Measurements from ENCODE around the gene USP20.

The USP20 gene

GRCh38 chr9:129857207-129857606, 21.9 kb downstream of the USP20 start:
- no peak for DNase-seq (ENCODE audit: low read depth)

DNA sequence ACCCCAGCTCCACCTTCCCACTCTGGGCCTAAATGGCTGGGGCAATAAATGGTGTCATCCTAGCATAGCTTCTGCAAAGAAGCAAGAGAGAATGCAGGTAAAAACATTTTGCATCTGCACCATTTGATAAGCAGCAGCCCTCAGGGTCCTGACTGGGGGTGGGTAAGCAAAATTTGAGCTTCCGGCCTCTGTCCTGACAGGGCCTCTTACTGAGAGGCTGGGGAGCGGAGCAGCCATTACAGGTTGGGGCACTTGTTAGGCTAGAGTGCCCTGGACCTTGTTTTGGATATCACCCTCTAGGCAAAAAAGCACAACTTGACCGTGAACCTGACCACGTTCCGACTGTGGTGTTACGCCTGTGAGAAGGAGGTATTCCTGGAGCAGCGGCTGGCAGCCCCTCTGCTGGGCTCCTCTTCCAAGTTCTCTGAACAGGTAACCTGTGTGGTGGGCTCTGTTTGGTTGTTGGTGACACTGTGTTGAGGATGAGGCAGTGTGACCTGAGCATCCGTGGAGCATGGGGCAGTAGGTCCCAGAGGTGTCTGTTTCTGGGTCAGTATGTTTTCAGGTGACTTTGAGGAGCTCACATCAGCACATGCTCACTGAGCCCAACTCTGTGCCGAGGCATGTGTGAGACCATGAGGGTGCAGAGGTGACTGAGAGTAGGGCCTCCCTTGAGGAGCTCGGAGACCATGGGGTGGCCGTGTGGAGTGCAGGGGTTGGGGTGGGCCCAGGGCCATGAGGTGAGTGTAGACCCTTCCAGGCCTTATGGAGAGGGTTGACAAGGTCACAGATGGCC, 23.1 kb downstream of the USP20 start:
- no peak for DNase-seq (ENCODE audit: low read depth)

GRCh38 chr9:129860653-129861446, 25.6 kb downstream of the USP20 start:
- no peak for DNase-seq (ENCODE audit: low read depth)

- DNase-seq (ENCODE audit: low read depth), result no peak
Observed at GRCh38 chr9:129861447-129861827, 26.2 kb downstream of the USP20 start.

- peak; percentile 57 for DNase-seq (ENCODE audit: low read depth)
Observed at GRCh38 chr9:129863059-129863690, 27.9 kb downstream of the USP20 start.

GRCh38 chr9:129864991-129865647, 29.9 kb downstream of the USP20 start:
- DNase-seq (ENCODE audit: low read depth), result no peak

DNA sequence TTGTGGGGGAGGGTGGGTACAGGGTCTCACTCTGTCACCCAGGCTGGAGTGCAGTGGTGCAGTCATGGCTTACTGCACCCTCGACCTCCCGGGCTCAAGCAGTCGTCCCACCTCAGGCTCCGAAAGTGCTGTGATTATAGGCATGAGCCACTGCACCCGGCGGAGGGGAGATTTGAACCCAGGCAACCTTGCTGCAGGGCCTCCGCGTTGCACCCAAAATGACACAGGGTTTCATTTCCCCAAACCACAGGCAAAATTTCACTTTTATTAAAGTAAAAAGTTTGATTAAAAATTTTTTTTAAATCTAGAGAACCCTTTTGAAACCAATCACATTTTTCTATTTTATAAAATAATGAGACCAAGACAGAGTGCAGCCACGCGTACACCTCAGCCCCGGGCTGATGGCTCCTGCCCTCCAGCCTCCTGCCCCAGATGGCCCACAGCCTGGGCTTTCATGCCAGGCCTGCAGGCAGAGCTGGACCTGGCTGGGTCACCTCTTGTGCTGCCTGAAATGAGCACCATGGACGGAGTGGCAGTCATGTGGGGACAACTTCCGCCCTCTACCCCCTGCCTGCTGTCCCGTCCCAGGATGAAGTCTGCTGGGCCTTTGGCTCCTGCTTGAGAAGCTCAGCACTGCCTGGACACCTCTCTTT, 30.5 kb downstream of the USP20 start:
- no peak for DNase-seq (ENCODE audit: low read depth)

DNA sequence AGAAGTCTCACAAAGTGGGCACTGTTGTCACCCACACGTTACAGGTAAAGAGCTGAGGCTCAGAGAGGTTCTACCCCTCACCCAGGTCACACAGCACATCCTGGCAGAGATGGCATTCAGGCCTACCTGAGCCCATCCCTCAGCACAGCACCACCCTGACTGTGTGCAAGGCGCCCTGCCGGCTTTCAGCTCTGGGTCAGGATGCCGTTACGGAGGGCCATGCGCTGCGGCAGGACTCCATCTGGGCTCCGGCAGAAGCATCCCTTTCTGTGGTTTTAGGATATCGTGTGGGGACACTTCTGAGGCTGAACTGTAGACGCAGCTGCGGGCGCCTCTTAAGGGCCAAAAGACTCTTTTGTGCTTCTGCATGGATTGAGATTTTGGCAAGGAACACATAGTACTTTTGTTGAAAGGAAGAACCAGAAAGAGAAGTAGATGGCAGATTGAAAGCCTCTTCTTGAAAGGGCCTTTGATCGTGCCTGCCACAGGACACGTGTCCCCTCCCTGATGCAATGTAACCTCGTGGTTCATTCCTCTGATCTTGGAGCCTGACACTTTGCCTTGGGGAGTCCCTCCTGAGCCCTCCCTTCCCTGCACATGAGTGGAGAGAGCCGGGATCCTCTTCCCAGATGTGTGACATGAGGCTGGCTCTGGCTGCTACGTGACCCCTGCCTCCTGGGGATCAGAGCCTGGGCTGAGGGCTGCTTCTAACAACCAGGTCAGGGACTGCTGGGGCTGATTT, 31.3 kb downstream of the USP20 start:
- DNase-seq (ENCODE audit: low read depth), result no peak

DNA sequence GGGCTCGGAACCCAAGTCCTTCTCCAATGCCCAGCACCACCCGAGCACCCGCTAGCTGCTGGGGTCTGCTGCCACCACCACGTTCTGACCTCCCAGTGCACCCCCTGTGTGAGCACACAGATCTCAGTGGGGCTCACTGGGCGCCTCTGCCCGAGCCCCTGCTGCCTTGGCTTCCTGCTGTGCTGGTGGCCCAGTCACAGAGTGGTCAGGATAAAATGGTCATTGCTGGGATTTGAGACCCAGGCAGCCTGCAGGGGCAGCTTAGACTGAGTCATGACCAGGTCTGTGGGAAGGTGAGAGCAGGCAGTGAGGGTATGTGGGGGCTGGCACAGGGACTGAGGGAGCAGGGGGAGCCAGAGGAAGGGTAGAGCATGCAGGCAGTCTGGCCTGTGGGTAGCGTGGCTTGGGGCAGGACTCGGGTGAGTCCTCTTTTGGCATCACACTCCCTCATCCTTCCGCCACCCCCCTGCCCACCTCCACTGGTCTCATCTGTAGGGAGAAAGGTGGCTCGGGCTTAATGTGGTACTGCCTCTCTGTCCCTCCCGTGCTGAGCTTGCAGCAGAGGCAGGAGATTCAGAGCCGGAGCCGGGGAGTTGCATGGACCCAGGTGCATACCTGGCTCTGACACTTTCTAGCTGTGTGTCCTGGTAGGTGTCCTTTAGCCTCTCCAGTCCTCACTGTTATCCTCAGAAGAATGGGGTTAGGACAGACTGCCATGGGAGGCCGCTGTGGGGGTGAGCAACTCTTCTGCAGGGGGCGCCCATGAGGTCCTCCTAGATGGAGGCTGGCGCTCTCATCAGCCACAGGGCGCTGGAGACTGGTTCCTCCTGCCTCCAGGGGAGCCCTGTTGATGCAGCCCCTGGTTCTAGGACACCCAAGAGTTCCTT, 32.1 kb downstream of the USP20 start:
- no peak for DNase-seq (ENCODE audit: low read depth)

DNA sequence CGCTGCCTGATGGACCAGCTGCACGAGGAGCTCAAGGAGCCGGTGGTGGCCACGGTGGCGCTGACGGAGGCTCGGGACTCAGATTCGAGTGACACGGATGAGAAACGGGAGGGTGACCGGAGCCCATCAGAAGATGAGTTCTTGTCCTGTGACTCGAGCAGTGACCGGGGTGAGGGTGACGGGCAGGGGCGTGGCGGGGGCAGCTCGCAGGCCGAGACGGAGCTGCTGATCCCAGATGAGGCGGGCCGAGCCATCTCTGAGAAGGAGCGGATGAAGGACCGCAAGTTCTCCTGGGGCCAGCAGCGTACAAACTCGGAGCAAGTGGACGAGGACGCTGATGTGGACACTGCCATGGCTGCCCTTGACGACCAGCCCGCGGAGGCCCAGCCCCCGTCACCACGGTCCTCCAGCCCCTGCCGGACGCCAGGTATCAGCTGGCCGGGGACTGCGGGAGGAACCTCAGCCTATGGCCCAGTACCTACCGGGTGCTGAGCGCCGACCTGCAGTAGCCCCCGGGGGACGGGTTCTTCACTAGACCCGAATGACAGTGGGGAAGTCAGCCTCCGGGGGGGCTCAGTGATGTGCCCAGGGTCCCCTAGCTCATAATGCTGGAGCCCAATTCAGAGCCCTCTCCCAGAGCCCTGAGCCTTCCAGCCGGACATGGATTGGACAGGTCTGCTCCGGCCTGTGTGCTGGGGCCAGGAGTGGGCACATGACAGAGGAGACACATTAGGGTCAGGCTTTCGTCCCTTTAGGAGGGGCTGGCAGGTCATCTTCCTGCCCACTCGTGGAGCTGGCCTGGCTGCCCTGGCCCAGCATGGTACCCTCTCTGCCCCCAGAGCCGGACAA, 33.0 kb downstream of the USP20 start:
- no peak for DNase-seq (ENCODE audit: low read depth)

GRCh38 chr9:129868872-129869486, 33.7 kb downstream of the USP20 start:
- peak; percentile 70 for DNase-seq (ENCODE audit: low read depth)

DNA sequence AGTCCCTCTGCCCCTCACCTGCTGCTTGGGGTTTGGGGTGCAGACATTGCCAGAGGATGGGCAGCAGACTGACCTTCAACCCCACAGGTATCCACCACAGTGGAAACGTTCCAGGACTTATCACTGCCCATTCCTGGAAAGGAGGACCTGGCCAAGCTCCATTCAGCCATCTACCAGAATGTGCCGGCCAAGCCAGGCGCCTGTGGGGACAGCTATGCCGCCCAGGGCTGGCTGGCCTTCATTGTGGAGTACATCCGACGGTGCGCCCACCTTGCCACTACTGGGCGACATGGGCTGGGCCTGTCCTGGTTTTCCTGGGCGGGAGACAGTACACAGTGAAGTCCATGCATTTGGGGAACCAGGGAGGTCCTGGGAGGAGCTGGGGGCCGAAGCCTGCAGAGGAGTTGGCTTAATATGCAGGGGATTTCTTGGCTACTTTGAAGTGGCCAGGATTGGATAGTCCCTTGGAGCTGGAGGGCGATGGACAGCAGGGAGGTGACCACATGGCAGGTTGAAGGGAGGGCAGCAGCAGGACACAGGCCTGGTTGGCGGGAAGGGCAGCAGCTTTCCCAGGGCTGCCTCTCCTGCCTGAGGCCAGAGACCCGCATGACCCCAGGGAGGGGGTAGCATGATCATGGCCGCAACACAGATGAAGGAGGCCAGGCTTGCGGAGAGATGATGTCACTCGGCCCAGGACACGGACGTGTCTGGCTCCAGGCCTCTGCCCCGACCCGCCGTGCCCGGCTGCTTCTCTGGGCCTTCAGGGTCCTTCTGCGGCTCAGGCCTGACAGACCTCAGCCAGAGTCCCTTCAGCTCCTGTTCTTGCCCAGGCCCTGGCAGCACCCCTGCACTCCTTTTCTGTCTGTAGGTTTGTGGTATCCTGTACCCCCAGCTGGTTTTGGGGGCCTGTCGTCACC, 34.6 kb downstream of the USP20 start:
- no peak for DNase-seq (ENCODE audit: low read depth)

GRCh38 chr9:129871046-129871445, 35.8 kb downstream of the USP20 start:
- DNase-seq (ENCODE audit: low read depth), result no peak

DNA sequence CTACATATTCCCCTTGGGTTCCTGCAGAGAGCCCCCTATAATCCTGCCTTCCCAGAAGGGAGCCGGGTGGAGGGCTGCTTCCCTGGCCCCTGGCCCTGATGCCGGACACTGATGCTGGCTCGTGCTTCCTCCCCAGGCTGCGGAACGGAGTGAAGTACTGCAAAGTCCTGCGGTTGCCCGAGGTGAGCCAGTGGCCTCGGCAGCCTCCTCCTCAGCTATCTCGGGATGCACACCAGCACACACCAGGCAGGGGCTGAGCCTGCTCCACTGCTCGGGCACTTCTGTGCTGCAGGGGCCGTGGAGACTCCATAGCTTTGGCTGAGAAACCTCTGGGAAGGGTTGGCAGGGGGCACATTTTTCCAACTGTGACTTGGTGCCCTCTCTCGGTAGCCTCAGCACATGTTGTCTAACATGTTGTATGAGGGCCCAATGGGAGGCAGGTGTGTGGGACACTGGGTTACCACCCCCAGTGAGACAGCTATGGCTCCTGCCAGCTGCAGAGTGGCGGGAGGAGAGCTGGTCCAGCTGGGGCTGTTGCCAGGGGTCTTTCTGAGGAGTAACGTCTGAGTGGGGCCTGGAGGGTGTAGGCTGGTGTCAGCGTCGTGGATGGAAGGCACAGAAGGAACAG, 38.4 kb downstream of the USP20 start:
- no peak for DNase-seq (ENCODE audit: low read depth)

GRCh38 chr9:129874261-129875101, 39.2 kb downstream of the USP20 start:
- DNase-seq (ENCODE audit: low read depth), result no peak

DNA sequence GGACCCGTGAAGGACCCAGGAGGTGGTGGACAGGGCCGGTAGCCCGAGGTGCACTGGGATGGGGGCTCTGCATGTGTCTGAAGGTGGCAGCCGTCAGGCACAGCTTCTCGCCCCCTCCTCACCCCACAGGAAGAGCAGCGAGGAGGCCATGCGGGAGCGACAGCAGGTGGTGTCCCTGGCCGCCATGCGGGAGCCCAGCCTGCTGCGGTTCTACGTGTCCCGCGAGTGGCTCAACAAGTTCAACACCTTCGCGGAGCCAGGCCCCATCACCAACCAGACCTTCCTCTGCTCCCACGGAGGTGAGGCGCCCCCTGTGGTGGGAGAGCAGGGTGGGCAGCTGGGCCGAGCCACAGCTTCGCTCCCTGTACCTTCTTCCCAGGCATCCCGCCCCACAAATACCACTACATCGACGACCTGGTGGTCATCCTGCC, 39.9 kb downstream of the USP20 start:
- DNase-seq (ENCODE audit: low read depth), result no peak
